ENCODE data around the gene TIMM13.
A peak's percentile ranks its signal among the peaks of the same experiment; 100 is the strongest.
"Not testable (repeated sequence)": the region's sequence is repeated elsewhere in the genome, so short reads cannot be mapped to it uniquely, and the experiment has no call there.

Gene TIMM13

GRCh38 chr19:2431318-2432055, 4.1 kb upstream of the TIMM13 start:
- no peak for DNase-seq (ENCODE audit: low read depth)

- DNase-seq (ENCODE audit: low read depth), result no peak
Measured at GRCh38 chr19:2429917-2430535, 2.6 kb upstream of the TIMM13 start.

GRCh38 chr19:2428756-2429711, 1.6 kb upstream of the TIMM13 start:
- DNase-seq (ENCODE audit: low read depth), result no peak

GRCh38 chr19:2428321-2428690, 920 bp upstream of the TIMM13 start:
- peak; percentile 42 for DNase-seq (ENCODE audit: low read depth)

GRCh38 chr19:2426611-2427428, 566 bp downstream of the TIMM13 start:
- peak; percentile 41 for DNase-seq (ENCODE audit: low read depth)

GRCh38 chr19:2425622-2426581, 1.5 kb downstream of the TIMM13 start:
- DNase-seq (ENCODE audit: low read depth), result no peak

GRCh38 chr19:2424686-2425621, 2.4 kb downstream of the TIMM13 start:
- DNase-seq (ENCODE audit: low read depth), result peak; percentile 85

GRCh38 chr19:2423915-2424685, 3.3 kb downstream of the TIMM13 start:
- DNase-seq (ENCODE audit: low read depth), result no peak

- no peak for DNase-seq (ENCODE audit: low read depth)
Measured at GRCh38 chr19:2423071-2423914, 4.1 kb downstream of the TIMM13 start.

GRCh38 chr19:2421581-2422306, 5.6 kb downstream of the TIMM13 start:
- no peak for DNase-seq (ENCODE audit: low read depth)

- no peak for DNase-seq (ENCODE audit: low read depth)
Measured at GRCh38 chr19:2420490-2420889, 6.9 kb downstream of the TIMM13 start.

GRCh38 chr19:2419754-2420153, 7.6 kb downstream of the TIMM13 start:
- no peak for DNase-seq (ENCODE audit: low read depth)

- no peak for DNase-seq (ENCODE audit: low read depth)
Measured at GRCh38 chr19:2417881-2418406, 9.4 kb downstream of the TIMM13 start.

GRCh38 chr19:2417436-2417835, 9.9 kb downstream of the TIMM13 start:
- not testable (repeated sequence) for DNase-seq (ENCODE audit: low read depth)

- DNase-seq (ENCODE audit: low read depth), result no peak
Measured at GRCh38 chr19:2416321-2417097, 10.9 kb downstream of the TIMM13 start.

GRCh38 chr19:2415973-2416319, 11.4 kb downstream of the TIMM13 start:
- DNase-seq (ENCODE audit: low read depth), result no peak

All from iris pigment epithelial cell (primary cell).